GM19468 (cell line): Measurements from ENCODE around the gene KCNJ14.

Experiments
- ATAC-seq: cut with Tn5 transposase; IDR thresholded peaks from one replicate; pipeline ENCODE4 v1.9.1; 2021; ENCODE audit warnings: mild to moderate bottlenecking, moderate library complexity, moderate number of reproducible peaks; ENCODE audit not compliant: unreplicated experiment; ENCODE audit errors: extremely low read depth

Gene KCNJ14

GRCh38 chr19:48455171-48455907, at the start of gene KCNJ14:
KCNJ14 (plus strand) TSS chr19:48455574; CDS start chr19:48461725, 6,151 bp downstream.
- no peak for ATAC-seq

- ATAC-seq = no peak
These were observed 49.5 kb upstream of the KCNJ14 start for GRCh38 chr19:48405850-48406249.

- no peak for ATAC-seq
These were observed 41.3 kb upstream of the KCNJ14 start for GRCh38 chr19:48413879-48414587.

GRCh38 chr19:48415395-48415794, 40.0 kb upstream of the KCNJ14 start:
- ATAC-seq = no peak

GRCh38 chr19:48415806-48416221, 39.6 kb upstream of the KCNJ14 start:
- ATAC-seq = no peak

- ATAC-seq = no peak
These were observed 38.0 kb upstream of the KCNJ14 start for GRCh38 chr19:48417421-48417820.

GRCh38 chr19:48418317-48419064, 36.9 kb upstream of the KCNJ14 start:
- ATAC-seq = no peak

- ATAC-seq = no peak
These were observed 36.0 kb upstream of the KCNJ14 start for GRCh38 chr19:48419158-48419920.

GRCh38 chr19:48421548-48421947, 33.8 kb upstream of the KCNJ14 start:
- ATAC-seq = no peak

- no peak for ATAC-seq
These were observed 30.6 kb upstream of the KCNJ14 start for GRCh38 chr19:48424694-48425219.

GRCh38 chr19:48428670-48429069, 26.7 kb upstream of the KCNJ14 start:
- ATAC-seq = no peak

GRCh38 chr19:48433337-48433736, 22.0 kb upstream of the KCNJ14 start:
- ATAC-seq = no peak

GRCh38 chr19:48436586-48436985, 18.8 kb upstream of the KCNJ14 start:
- ATAC-seq = no peak

- ATAC-seq = no peak
These were observed 13.9 kb upstream of the KCNJ14 start for GRCh38 chr19:48441360-48442050.

- ATAC-seq = no peak
These were observed 13.0 kb upstream of the KCNJ14 start for GRCh38 chr19:48442116-48443035.

GRCh38 chr19:48443256-48443655, 12.1 kb upstream of the KCNJ14 start:
- ATAC-seq = no peak

- ATAC-seq = no peak
These were observed 11.6 kb upstream of the KCNJ14 start for GRCh38 chr19:48443731-48444128.

GRCh38 chr19:48444129-48444935, 11.0 kb upstream of the KCNJ14 start:
- ATAC-seq = no peak
